Astrocyte of the cerebellum (primary cell): ENCODE results near the gene PCDHB4.
"Not testable (repeated sequence)": the region's sequence is repeated elsewhere in the genome, so short reads cannot be mapped to it uniquely, and the experiment has no call there.

Source experiments
- DNase-seq: peaks from one replicate; pipeline ENCODE4 v3.0.0-alpha.2; 2011; ENCODE audit warnings: low read depth
- H3K4me3 ChIP-seq: 2 replicates; pipeline ENCODE4 v1.5.1; 2011; ENCODE audit warnings: mild to moderate bottlenecking, low read depth, low read length, moderate library complexity
- CTCF ChIP-seq: IDR thresholded peaks from 2 replicates; pipeline ENCODE4 v1.5.1; 2012; ENCODE audit warnings: low read length, low read depth, moderate library complexity, mild to moderate bottlenecking; ENCODE audit errors: missing control alignments
- in situ Hi-C: cut with HindIII; loops from 2 replicates; pipeline ENCODE4 v1.10.0; 2017; ENCODE audit warnings: low sequenced_read_pairs

Gene PCDHB4

DNA sequence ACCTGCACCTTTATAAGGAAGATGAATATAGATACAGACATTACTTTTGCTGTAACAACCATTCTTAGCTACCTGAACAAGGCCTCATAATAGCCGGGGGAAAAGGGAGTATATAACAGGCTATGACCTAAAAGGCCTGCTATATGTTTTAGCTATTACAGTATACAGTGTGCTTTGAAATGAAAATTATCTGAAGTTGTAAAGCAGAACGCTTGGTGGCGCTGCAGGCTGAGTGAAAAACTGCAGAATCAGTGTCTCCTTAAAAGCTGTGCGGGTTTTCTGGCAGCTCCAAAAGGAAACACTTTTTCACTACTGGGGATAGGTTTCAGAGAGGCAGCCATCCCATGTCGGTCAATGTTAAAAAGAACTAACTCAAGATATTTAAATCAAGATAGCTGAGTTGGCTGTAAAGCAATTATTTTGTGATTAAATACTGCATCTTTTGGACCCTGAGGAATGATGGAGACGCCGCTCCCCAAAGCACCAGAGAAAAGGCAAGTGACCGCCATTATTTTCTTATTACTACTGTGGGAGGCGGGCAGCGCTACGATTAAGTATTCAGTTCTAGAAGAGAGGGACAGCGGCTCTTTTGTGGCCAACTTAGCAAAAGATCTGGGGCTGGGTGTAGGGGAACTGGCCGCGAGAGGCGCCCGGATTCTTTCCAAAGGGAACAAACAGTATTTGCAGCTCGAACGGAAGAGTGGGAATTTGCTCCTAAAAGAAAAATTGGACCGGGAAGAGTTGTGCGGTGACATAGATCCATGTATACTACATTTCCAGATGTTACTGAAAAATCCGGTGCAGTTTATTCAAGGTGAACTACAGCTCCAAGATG lies 34.1 kb downstream of the PCDHB4 start:
- DNase-seq = no peak
- in situ Hi-C loops = no loop called here
- no peak overlapping the region for H3K4me3 ChIP-seq
- no peak for TF ChIP-seq CTCF

- H3K4me3 ChIP-seq, in situ Hi-C loops, DNase-seq: not testable (repeated sequence)
Measured at GRCh38 chr5:141157356-141157755, 35.7 kb downstream of the PCDHB4 start.

- H3K4me3 ChIP-seq, in situ Hi-C loops, DNase-seq: not testable (repeated sequence)
Measured at GRCh38 chr5:141157901-141158300, 36.3 kb downstream of the PCDHB4 start.

DNA sequence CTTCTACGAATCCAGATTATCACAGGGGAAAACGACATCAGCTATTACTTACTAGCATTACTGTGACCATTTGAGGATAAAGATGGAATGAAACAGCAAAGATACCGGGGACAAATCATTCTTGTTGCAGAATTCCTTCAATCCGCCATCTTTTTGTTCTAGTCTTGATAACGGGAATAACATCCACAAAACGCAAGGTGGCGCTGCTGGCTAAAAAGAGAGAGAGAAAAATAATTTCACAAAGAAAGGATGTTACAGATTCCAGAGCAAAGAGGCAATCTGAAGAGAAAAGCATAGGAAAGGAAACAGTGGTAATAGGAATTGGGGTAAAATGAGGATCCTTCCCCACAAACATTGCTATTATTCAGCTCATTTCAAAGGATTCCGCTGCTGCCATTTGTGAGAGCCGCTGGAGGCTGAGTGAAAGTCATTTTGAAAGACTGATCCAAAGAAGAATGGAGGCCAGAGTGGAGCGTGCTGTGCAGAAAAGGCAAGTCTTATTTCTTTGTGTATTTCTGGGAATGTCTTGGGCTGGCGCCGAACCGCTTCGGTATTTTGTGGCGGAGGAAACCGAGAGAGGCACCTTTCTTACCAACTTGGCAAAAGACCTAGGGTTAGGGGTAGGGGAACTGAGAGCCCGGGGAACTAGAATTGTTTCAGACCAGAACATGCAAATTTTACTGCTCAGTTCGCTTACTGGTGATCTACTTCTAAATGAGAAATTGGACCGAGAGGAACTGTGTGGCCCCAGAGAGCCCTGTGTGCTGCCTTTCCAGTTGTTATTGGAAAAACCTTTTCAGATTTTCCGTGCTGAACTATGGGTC lies 51.0 kb downstream of the PCDHB4 start, which contains the start of gene PCDHB7:
Gene PCDHB7 (plus strand): TSS at position 264 of the 824 bp plus-strand sequence. CDS start 192 bp downstream, at position 456.
- in situ Hi-C loops = no loop called here
- DNase-seq = no peak
- no peak within 1 kb of the TSS for H3K4me3 ChIP-seq
- TF ChIP-seq CTCF = peak; percentile 31

- DNase-seq, in situ Hi-C loops, H3K4me3 ChIP-seq: not testable (repeated sequence)
Measured at GRCh38 chr5:141174291-141175104, 52.9 kb downstream of the PCDHB4 start.
